Measurements from ENCODE around the gene RAB9B. TPM values are rescaled to one million over a fixed set of nuclear protein-coding genes. Genes with fewer than 3 reads are reported as not detected.
"Not testable (repeated sequence)": the region's sequence is repeated elsewhere in the genome, so short reads cannot be mapped to it uniquely, and the experiment has no call there.

Gene RAB9B
- total and polyA plus RNA-seq, 2 donors (not counting 1 experiment from before 2014, with no cell fraction given): 0.43 to 0.44 TPM

GRCh38 chrX:103823591-103823990, 8.5 kb downstream of the RAB9B start:
- Histone ChIP-seq H3K4me1 (ENCODE audit: control insufficient read depth in 2 of 2, insufficient read depth in 2 of 2, low read length in 2 of 2) (no peaks in the 10 kb centered on the region), H3K79me2 (ENCODE audit: control insufficient read depth, insufficient read depth, low read length) (no peaks in the 10 kb centered on the region), H3K4me3 (ENCODE audit: control extremely low read depth in 1 of 5, extremely low read depth in 1 of 5, insufficient read depth in 1 of 5, low read depth in 2 of 5, low read length in 4 of 5) (no peak overlapping the region), H2AFZ (ENCODE audit: insufficient read depth, low read depth, low read length, poor library complexity, severe bottlenecking) (no peak overlapping the region), H3K36me3 (replicated peaks in 1 of 2; ENCODE audit: control extremely low read depth in 1 of 2, control insufficient read depth in 1 of 2, extremely low read depth in 1 of 2, insufficient read depth in 2 of 2, low read length in 1 of 2) (no peaks in the 10 kb centered on the region), H3K9me3 (ENCODE audit: control extremely low read depth in 1 of 3, control insufficient read depth in 2 of 3, insufficient read depth in 1 of 3, low read length in 2 of 3) (no peaks in the 10 kb centered on the region), H3K4me2 (replicated peaks; ENCODE audit: low read depth, low read length, poor library complexity, severe bottlenecking) (no peak overlapping the region), H3K27me3 (replicated peaks in 1 of 4; ENCODE audit: control extremely low read depth in 1 of 4, control insufficient read depth in 3 of 4, insufficient read depth in 4 of 4, low read length in 3 of 4) (no peaks in the 10 kb centered on the region), H3K27ac (ENCODE audit: low read length in 2 of 2) (no peak overlapping the region), H3K9ac (ENCODE audit: low read length) (no peak overlapping the region), H4K20me1 (ENCODE audit: control insufficient read depth, insufficient read depth, low read length, poor library complexity, severe bottlenecking) (no peaks in the 10 kb centered on the region)
- Mint-ChIP-seq H3K4me3 (no peak overlapping the region), H3K27ac (no peak overlapping the region), H3K27me3 (no peaks in the 10 kb centered on the region), H3K9me3 (ENCODE audit: insufficient read depth) (no peaks in the 10 kb centered on the region), H3K4me1 (no peaks in the 10 kb centered on the region)
- intact Hi-C loops (cut with micrococcal nuclease): no loop called here
- ATAC-seq (ENCODE audit: low read depth): no peak
- DNase-seq: no peak
- no peak for TF ChIP-seq CTCF (IDR thresholded peaks at IDR 0.05)
- TF ChIP-seq EZH2 (IDR thresholded peaks at IDR 0.05; ENCODE audit: borderline replicate concordance, insufficient read depth, low read depth, low read length, poor library complexity, severe bottlenecking): no peak
- POLR2A ChIA-PET: no interaction called here
- CTCF ChIA-PET: interaction anchor here (0.8 to 1.6 kb wide), 2 partner anchors 14 to 290 kb away, joined by 3 to 4 read pairs; no protein-coding TSS in a partner anchor

- H3K36me3 ChIP-seq (replicated peaks in 1 of 2; ENCODE audit: control extremely low read depth in 1 of 2, control insufficient read depth in 1 of 2, extremely low read depth in 1 of 2, insufficient read depth in 2 of 2, low read length in 1 of 2); DNase-seq; POLR2A ChIA-PET; H3K4me1 ChIP-seq (ENCODE audit: control insufficient read depth in 2 of 2, insufficient read depth in 2 of 2, low read length in 2 of 2); H3K4me2 ChIP-seq (replicated peaks; ENCODE audit: low read depth, low read length, poor library complexity, severe bottlenecking); H3K4me1 Mint-ChIP-seq; intact Hi-C loops (cut with micrococcal nuclease); H3K9me3 ChIP-seq (ENCODE audit: control extremely low read depth in 1 of 3, control insufficient read depth in 2 of 3, insufficient read depth in 1 of 3, low read length in 2 of 3); H3K9me3 Mint-ChIP-seq (ENCODE audit: insufficient read depth); H3K27me3 Mint-ChIP-seq; H3K79me2 ChIP-seq (ENCODE audit: control insufficient read depth, insufficient read depth, low read length); H3K27me3 ChIP-seq (replicated peaks in 1 of 4; ENCODE audit: control extremely low read depth in 1 of 4, control insufficient read depth in 3 of 4, insufficient read depth in 4 of 4, low read length in 3 of 4); H3K4me3 Mint-ChIP-seq; H3K27ac Mint-ChIP-seq; H4K20me1 ChIP-seq (ENCODE audit: control insufficient read depth, insufficient read depth, low read length, poor library complexity, severe bottlenecking); ATAC-seq (ENCODE audit: low read depth); H3K27ac ChIP-seq (ENCODE audit: low read length in 2 of 2); H2AFZ ChIP-seq (ENCODE audit: insufficient read depth, low read depth, low read length, poor library complexity, severe bottlenecking); H3K4me3 ChIP-seq (ENCODE audit: control extremely low read depth in 1 of 5, extremely low read depth in 1 of 5, insufficient read depth in 1 of 5, low read depth in 2 of 5, low read length in 4 of 5); H3K9ac ChIP-seq (ENCODE audit: low read length): not testable (repeated sequence)
- CTCF ChIA-PET: interaction anchor here (1.4 kb wide), 1 partner anchor 131 kb away, joined by 3 read pairs; no protein-coding TSS in a partner anchor
- WGBS (ENCODE audit: insufficient coverage): no CpG with 5 or more reads among the region's 6 CpGs
Observed at GRCh38 chrX:103820802-103821201, 11.3 kb downstream of the RAB9B start.

All from B cell (primary cell).